ENCODE results near the gene KDM4D.
"Not testable (repeated sequence)": the region's sequence is repeated elsewhere in the genome, so short reads cannot be mapped to it uniquely, and the experiment has no call there.

Gene KDM4D

GRCh38 chr11:95037356-95038035, 64.0 kb downstream of the KDM4D start:
- not testable (repeated sequence) for DNase-seq

GRCh38 chr11:95042239-95042638, 68.7 kb downstream of the KDM4D start:
- no peak for DNase-seq

- no peak for DNase-seq
Observed at GRCh38 chr11:95042906-95043305, 69.4 kb downstream of the KDM4D start.

GRCh38 chr11:95044010-95044409, 70.5 kb downstream of the KDM4D start:
- DNase-seq = no peak

GRCh38 chr11:95045812-95046211, 72.3 kb downstream of the KDM4D start:
- DNase-seq = no peak
